GM18505 (cell line): ENCODE data around the gene NOTO.

Experiments used
- ATAC-seq: cut with Tn5 transposase; IDR thresholded peaks from one replicate; pipeline ENCODE4 v1.9.1; 2021; ENCODE audit not compliant: unreplicated experiment
- POLR2A ChIP-seq: IDR thresholded peaks from 4 replicates; pipeline ENCODE4 v1.6.1; 2011; ENCODE audit warnings: borderline replicate concordance; ENCODE audit not compliant: insufficient read depth, insufficient read length; ENCODE audit errors: extremely low read depth

The NOTO gene

DNA sequence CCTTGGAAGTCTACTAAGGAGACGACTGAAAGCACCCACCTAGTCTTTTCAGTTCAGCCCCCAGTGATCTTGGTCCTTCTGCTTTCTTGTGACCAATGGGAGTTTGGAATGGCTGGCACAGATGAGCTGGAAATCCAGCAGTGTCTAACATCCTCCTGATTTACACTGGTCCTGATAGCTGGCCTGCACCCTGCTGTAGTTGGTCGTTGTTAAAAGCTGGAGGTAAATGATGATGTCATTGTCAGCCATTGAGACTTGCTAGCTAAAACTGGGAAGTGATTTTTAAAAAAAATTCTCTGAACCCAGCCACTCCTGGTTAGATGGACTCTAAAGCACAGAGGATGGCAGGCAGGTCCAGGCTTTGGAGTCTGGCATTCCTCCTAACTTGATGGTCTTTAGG lies 51.0 kb downstream of the NOTO start:
- no peak for ATAC-seq
- TF ChIP-seq POLR2A, result no peak

DNA sequence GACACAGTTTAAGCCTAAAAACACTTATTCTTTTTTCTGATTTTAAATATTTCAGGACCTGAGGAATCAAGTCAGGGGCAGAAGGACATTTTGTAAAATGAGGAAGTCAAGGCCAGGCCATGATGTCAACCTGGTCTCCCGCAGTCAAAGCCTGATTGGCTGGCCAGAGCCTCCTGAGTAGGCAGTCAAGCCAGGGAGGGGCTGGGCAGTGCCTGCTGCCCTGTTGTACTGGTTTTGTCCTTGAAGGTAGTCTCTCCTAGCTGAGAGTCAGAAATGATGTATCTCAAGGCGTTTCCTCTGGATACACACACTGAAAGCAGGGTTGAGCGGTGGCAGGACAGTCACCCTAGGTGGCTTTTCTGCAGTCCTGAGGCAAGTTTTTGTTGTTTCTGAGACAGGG lies 51.5 kb downstream of the NOTO start:
- ATAC-seq, result no peak
- TF ChIP-seq POLR2A, result peak; percentile 13

DNA sequence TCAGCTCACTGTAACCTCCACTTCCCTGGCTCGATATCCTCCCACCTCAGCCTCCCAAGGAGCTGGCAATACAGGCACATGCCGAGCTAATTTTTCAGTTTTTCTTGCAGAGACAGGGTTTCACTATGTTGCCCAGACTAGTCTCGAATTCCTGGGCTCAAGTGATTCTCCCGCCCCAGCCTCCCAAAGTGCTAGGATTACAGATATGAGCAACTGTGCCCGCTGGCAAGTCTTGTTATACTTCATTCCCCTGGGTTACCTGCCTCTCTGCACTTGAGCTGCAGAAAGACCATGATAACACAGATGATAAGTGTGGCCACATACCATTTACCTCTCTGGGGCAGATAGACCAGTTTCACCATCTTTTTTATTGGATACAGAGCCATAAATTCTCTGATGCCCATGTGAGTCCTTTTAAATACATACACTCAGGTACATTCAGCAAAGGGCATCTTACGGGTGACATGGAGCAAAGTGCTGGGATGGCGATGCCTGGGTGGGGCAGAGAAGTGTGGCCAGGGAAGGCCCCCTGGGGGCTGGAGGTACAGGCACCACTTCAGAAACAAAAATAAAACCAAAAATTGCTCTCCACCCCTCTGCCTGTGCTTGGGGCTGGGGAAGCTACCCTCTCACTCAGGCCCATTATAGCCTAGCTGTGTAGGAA lies 52.1 kb downstream of the NOTO start:
- ATAC-seq, result no peak
- TF ChIP-seq POLR2A, result no peak

DNA sequence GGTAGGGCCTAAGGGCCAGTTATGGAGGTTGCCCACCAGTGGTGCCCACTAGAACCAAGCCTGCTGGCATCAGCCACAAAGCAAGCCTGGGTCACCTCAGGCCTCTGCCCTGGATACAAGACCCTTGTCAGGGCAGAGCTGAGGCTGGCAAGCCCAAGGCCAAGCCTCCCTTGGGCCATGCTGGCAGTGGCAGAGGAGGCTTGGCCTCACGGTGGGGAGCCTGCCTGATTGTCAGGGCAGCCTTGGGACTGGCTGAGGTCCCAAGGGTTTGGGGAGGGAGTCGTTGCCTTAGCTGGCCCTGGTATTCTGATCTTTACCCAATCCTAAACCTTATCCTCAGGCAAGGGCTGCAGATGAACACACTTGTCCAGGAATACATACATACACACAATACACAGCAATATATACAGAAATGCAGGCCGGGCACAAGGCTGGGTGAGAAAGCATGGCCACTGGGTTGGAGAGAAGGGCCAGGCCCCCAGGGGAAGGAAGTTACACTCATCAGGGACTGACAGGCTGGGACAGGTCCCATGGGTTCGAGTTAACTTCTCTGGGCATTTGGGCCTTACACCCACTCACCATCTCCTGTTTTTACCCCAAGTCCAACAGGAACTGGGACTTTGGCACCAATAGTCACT lies 52.8 kb downstream of the NOTO start:
- ATAC-seq, result no peak
- TF ChIP-seq POLR2A, result no peak

DNA sequence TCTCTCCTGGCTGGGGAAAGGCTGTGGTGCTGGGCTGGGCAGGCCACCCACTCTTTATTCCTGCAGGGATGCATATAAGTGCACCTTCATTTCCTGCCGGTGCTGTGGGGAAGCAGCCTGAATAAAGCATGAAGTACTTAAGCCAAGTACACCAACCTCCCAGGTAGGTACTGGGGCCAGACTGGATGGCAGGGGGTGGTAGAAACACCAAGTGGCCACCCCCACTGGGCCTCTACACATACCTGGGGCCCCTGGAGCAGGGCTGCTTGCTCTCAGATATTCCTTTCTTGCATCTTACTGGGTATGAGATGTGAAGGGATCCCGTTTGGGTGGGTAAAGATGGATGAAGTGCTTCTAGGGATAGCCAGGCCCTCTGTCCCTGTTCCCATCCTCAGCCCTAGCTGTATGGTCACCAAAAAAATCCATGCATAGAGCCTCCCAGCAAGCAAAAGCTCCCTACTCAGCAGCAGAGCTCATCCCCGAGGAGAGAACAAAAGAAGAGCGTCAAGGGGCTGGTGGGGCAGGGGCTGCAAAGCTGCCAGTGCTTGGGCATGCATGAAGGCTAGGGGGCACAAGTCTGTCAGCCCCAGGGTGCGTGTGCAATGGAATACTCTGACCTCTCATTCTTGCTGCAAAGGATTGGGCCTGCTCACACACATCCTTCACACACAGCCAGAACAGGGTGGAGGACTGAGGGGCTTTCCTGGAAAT lies 53.7 kb downstream of the NOTO start:
- TF ChIP-seq POLR2A, result no peak
- no peak for ATAC-seq

DNA sequence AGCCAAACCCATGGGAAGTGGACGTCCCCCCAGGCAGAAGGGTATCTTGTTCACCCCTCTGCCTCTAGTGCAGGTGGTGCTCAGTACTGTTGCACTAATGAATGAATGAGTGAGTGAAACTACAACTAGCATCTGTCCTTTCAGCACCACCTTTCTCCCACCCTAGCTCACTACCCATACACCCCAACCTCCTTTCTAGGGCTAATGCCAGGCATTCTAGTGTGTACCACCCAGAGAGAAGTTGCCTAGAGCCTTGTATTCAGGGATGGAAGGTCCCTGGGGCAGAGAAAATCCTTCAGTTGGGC lies 54.2 kb downstream of the NOTO start:
- no peak for TF ChIP-seq POLR2A
- no peak for ATAC-seq

DNA sequence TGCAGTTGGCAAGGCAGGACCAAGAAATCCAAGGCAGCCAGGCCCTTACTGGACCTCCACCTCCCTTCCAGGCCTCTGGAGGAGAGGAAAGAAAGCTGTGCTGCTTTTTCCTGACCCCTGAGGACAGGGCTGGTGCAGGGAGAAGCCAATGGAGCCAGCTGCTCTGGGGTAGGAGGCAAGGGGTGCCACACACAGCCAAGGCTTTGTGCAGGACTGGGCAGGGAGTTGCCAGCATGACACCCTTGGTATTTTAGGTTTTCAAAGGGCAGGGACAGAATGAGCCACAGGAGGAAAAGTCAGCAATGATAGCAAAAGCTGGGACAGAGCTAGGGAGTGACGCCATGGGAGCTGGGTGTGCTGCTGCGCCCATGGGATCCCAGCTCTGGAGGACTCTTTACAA lies 54.6 kb downstream of the NOTO start:
- TF ChIP-seq POLR2A, result no peak
- no peak for ATAC-seq

DNA sequence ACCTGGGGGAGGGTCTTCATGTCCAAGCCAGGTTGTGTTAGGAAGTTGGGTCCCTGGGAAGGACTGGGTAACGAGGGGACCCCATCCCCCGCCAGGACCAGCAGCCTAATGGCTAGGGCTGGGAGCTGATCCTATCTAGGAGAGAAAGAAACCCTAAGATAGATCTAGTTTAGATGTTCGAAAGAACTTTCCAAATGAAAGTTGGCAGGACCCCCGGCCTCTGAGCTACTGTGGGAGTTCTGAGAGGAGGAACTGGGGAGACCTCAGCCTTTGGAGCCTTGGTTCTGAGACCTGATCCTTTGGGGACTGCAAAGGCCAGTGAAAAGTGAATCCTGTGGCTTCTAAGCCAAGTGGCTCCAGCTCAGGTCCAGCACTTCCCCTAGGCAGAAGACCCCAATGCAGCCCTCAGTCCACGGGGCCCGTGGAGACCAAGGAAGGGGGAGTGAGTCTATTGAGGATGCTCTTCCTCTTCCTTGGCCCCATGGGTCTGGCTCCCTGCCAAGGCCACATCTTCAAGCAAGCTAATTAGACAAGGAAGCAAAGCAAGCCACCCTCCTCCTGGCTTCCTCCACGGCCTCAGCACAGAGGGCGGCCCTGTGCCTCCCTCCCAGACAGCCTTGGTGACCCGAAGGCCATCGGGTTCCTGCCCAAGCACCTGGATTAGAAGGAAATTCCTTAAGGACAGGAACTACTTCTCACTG lies 55.2 kb downstream of the NOTO start:
- no peak for ATAC-seq
- no peak for TF ChIP-seq POLR2A

DNA sequence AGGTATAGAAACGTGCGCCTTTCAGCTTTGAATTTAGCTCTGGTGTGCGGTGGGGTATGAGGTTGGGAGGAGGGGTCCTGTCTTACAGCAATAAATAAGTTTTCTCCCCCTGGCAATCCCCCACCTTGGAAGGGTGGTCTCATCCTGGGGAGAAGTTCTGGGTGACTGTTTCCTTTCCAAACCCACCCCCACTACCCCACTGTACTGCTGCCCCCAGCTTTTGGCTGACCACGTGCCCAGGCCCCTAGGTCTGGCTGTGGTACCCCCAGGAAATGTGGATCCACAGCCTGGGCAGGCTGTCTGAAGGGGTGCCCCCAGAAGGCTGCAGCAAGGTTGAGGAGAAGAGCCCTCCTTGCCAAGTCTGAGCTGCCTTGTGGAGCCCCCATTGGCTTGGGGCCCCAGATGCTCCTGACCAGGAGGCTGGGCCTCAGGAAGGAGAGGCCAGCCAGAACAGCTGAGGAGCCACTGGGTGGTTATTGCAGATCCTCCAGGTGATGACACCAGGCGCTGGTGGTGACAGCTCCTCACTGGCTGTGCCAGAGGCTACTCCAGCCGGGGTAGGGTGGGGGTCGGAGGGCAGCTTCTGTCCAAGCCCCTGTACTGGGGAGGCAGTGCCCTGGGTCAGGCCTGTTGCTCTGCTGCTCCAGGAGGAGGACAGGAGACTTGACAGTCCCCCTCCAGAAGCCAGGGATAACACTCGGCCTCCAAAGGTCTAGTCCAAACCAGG lies 56.0 kb downstream of the NOTO start:
- no peak for ATAC-seq
- no peak for TF ChIP-seq POLR2A

DNA sequence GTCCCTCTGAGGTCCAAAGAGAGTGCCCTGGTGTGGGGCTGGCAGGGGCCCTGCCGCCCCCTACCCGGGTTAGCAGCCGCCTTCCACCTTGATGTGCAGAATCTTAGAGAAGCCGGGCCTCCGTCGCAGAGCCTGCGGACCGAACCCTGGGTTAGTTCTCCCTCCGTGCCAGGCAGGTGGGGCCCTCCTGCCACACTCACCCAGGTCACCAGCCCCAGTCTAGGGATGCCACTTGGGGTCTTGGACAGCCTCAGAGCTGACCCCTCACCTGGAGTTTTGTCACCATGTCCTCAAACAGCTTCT lies 56.5 kb downstream of the NOTO start:
- ATAC-seq, result no peak
- no peak for TF ChIP-seq POLR2A

DNA sequence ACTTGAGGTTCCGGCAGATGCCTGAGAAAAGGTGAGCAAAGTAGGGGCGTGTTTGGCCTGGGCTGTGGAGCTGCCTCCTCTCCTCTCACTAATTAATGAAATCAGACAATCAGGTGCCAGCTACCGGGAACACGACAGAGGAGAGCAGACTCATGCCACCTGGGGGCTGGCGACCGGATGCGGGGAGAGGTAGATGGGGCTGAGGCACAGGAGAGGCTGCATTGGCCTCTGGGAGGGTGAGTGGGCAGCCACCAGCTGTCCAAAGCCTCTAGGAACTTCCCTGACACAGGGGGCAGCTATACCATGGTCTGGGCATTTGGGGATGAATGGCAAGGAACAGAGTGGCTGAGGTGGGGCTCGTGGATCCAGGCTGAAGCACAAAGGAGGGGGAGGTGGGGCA lies 56.9 kb downstream of the NOTO start:
- TF ChIP-seq POLR2A, result no peak
- no peak for ATAC-seq

DNA sequence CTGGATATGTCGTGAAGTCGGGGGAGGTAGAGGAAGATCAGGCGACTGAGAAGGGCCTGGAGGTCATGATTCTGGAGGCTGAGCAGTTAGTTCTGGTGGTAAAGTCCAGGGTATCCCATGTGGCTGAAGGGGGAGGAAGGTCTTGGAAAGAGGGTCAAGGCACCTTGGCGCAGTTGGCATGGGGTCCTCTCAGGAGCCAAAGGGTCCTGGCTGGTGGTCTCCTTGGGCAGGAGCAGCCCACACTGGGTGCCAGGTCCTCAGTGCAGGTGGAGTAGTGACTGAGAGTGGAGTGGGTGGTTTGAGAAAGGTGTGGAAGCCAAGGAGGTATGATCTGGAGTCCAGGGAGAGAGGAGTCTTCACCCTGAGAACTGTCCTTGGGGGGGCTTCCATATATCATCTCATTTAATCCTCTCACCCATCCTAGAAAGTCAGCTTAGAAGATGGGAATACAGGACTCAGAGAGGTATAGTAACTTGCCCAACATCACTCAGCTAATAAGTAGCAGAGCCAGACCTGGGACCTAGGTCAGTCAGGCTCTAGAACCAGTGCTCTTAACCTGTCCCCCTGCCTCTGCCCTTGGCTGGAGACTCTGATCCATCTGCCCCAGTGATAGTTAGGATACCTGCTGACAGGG lies 57.4 kb downstream of the NOTO start:
- no peak for TF ChIP-seq POLR2A
- no peak for ATAC-seq
